ENCODE measurements around the gene PCED1A.

- TF ChIP-seq POLR2A (IDR thresholded peaks at IDR 0.05) = no peak
- no peak for TF ChIP-seq CTCF (IDR thresholded peaks at IDR 0.05)
- TF ChIP-seq POLR2AphosphoS5 (IDR thresholded peaks at IDR 0.05) = no peak
Measured at GRCh38 chr20:2835331-2835796, 5.1 kb downstream of the PCED1A start.

Measured in sigmoid colon (tissue), 4 donors.